DOHH2 (cell line): ENCODE results near the gene SLC66A1.

Experiments used
- EZH2phosphoT487 ChIP-seq: fragments of 200-600 bp; sonication (generic); IDR thresholded peaks from 2 replicates; pipeline ENCODE4 v1.6.1; 2017; ENCODE audit warnings: borderline replicate concordance, mild to moderate bottlenecking, antibody characterized with exemption, low read length, moderate library complexity, mixed read lengths
- TF ChIP-seq, protein P1 (sequence below): fragments of 200-600 bp; sonication (generic); IDR thresholded peaks from one replicate; pipeline ENCODE4 v1.5.1; 2014; ENCODE audit warnings: antibody characterized with exemption, mild to moderate bottlenecking, low read depth, low read length; ENCODE audit not compliant: poor library complexity, severe bottlenecking

DNA sequence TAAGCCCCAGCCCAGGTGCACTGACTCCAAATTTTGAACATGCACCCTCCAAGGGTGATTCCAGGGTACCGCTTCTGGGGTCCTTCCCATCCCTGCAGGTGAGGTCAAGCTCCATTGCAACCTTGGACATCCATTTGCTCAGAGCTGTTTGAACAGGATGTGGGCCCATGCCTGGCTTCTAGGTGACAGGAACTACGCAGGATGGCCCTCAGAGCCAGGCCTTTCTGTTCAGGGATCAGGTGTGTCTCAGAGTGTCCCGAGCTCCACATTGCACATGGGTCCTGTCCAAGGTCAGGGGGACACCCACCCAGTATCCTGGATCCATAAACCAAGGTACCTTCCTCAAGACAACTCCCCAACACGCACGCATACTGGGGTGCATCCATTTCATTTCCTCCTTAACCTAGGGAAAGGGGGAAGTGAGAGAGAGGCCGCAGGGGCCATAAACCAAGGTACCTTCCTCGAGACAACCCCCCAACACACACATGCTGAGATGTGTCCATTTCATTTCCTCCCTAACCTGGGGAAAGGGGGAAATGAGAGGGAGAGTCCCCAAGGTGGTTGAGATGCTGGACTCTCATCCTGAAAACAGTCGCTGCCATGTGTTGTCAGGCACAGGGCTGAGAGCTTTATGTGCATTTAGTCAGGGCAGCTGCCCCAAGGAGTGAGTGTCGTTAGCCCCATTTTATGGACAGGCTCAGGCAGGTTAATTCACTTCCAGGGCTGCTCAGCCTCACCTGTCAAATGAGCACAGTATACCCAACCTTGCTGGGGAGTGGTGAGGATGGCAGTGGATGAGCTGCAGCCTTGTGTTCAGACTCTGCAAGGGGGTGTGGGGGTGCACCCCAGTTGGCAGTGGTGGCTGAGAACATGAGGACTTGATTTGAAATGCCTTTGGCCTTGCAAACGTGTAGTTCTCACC, 2.1 kb downstream of the SLC66A1 start:
- TF ChIP-seq, protein P1, sequence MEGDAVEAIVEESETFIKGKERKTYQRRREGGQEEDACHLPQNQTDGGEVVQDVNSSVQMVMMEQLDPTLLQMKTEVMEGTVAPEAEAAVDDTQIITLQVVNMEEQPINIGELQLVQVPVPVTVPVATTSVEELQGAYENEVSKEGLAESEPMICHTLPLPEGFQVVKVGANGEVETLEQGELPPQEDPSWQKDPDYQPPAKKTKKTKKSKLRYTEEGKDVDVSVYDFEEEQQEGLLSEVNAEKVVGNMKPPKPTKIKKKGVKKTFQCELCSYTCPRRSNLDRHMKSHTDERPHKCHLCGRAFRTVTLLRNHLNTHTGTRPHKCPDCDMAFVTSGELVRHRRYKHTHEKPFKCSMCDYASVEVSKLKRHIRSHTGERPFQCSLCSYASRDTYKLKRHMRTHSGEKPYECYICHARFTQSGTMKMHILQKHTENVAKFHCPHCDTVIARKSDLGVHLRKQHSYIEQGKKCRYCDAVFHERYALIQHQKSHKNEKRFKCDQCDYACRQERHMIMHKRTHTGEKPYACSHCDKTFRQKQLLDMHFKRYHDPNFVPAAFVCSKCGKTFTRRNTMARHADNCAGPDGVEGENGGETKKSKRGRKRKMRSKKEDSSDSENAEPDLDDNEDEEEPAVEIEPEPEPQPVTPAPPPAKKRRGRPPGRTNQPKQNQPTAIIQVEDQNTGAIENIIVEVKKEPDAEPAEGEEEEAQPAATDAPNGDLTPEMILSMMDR, result no peak
- TF ChIP-seq EZH2phosphoT487, result no peak
